GM19395 (cell line): Measurements from ENCODE around the gene LARGE1.

Experiments used
- ATAC-seq: cut with Tn5 transposase; IDR thresholded peaks from one replicate; pipeline ENCODE4 v1.9.1; 2021; ENCODE audit warnings: mild to moderate bottlenecking, moderate library complexity; ENCODE audit not compliant: unreplicated experiment

Gene LARGE1

DNA sequence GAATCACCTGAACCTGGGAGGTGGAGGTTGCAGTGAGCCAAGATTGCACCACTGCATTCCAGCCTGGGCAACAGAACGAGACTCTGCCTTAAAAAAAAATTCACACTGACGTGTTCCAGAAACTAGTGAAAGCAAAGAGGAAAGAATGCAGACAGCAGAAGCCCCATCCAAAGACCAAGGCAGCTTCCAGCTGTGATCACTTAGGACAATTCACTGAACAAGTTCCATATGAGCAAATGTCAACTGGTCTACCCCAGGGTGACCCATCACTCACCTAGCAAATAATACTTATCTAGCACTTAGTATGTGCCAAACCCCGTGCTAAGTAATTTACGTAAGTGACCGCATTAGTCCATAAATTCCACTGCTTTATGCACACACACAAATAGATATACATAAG lies 138.9 kb downstream of the LARGE1 start:
- ATAC-seq: no peak

DNA sequence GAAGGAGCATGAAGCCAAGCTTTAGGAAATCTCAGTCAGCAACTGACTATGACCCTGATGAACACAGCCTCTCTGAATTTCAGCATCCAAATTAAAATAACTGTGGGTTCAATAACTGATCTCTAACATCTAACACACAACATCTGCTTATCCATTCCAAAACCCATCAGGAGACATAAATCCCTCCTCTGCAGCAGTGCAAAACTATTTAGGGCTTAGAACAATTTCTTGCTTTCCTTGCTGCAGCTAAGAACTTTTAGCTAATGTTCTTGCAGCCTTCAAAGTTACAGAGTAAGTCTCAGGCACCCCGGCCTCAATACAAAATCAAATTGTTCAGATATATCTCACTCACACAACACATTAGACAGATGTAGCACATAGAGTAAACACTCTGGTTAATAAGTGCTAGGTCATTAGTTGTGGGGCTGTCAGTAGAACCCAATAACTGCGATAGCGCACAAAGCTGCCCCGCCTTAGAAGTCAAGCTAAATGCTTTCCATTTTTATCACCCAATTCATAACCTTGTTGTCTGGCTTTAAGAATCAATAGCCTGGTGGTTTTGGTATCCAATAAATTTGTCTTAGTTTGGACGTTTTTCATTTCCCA lies 139.6 kb downstream of the LARGE1 start:
- no peak for ATAC-seq

DNA sequence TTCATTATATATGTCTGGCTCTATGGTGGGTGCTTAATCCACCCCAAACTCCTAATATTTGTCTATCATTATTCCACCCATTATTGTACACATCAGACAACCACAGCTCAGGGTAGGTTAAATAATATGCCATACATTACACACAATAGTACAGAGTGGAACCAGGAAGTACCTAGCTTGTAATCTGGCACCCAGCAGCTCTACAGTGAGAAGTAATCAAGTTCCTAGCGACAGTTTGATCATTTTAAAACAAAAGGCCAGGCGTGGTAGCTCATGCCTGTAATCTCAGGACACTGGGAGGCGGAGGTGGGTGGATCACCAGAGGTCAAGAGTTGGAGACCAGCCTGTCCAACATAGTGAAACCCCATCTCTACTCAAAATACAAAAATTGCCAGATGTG lies 141.0 kb downstream of the LARGE1 start:
- ATAC-seq: no peak

DNA sequence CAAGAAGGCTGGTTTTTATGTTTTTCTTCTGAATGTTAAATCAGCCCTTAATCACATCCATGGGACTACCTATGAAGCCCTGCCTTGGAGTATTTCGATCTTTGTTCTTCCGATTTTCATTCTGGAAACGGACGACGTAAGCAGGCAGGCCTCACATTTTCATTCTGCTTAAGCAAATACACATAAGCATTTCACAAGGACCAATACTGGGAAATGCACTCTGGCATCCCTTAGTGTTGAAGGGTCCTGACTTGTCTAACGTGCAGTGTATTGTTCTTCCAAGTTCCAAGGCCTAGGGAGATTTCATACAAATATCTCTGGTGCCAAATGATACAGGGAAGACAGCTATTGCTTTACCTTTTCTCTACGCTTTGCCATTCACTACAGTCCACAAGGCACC lies 143.8 kb downstream of the LARGE1 start:
- no peak for ATAC-seq

DNA sequence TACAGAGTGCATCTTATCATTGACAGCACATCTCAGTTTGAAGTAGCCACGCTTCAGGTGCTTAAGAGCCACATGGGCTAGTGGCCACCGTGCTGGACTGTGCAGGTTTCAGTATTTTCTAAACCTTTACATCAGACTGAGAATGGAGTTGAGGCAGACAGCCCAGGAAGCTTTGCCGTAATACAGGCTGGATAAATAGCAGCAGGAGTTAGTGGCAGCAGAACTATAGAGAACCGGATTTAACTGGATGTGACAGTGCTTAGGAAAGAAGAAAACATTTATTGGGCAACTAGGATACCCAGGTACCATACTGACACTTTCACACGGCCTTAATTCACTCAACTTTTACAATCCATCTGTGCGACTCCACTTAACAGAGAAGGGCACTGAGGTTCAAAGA lies 145.5 kb downstream of the LARGE1 start:
- no peak for ATAC-seq

DNA sequence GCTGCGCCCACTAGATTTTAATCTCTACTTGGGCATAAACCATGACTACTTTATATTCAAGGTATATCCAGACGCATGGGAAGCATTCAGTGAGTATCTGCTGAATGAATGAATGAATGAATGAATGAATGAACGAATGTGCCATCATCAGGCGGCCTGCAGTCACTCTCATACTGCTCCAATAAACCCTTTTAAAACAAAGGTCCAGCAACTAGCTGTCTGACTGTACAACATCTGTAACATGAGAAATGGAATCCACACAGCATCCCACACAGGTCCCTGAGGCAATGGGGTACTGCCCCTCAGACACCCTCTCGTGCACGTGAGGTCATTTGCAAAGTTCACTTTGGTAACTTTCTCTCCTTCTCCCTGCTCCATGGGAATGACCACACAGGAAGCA lies 147.5 kb downstream of the LARGE1 start:
- no peak for ATAC-seq

DNA sequence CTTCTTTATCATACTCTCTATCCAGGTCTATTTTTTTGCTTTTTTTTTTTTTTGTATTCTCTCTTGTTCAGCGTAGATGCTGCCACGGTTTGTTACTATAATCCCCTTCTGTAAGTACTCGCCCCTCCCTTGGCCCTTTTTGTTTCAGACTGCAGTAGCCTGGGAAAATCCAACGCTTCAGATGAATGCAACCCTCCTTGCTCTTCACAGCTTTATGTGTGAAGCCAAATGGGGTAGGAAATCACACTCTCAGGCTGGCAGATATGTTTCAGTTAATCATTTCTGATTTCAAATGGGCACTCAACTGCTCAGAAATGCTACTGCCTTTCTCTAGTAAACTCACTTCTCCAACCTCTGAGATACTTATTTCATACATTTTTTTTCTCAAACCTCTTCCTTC lies 149.1 kb downstream of the LARGE1 start:
- no peak for ATAC-seq

DNA sequence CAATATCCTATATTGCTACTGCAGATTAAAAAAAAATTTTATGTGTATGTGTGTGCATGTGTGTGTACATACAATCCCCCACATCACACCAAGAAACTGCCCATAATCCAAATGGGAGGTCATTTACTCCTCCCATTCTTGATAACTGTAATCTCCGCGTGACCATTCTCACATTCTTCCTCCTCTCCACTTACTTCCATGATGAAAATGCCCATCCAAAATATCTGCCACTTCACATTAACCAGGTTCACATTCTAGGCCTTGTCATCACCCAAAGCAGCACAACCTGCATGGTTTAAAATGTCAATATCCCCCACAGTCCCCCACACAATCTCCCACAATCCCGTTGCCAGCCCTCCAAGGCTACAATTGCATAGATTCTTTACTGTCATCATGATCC lies 149.6 kb downstream of the LARGE1 start:
- ATAC-seq: no peak

DNA sequence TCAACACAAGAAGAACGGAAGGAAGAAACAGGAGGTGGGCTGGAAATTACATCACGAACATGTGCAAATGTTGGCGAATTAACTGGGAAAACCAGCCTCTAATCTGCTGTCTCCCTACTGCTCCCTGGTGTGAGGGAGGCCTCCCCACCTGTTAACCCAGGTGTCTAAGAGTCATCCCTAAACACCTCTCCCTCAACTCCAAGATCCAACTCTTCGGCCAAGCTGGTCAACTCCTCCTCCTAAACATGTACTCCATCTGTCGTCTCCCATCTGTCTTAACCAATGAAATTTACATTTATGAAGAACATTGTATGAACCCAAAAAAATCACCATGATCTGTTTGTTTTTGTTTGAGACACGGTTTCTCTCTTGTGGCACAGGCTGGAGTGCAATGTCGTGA lies 154.2 kb downstream of the LARGE1 start:
- no peak for ATAC-seq

DNA sequence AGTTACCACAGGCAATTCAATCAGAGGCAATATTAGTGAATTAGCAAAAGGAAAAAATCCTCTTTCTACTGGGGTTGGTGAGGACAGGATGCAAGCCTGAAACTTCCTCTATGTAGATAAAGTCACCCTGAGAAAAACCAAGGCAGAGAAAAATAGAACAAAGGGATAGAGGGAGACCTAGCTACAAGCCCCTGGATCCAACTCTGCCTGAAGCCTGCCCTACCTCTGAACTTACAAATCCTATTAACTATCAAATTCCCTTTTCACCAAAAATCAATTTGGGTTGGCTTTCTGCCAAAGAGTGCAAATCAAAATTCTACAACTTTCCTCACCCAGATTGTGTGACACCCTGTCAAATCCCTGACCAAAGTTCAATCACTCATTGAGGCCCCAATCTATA lies 161.3 kb downstream of the LARGE1 start:
- no peak for ATAC-seq

DNA sequence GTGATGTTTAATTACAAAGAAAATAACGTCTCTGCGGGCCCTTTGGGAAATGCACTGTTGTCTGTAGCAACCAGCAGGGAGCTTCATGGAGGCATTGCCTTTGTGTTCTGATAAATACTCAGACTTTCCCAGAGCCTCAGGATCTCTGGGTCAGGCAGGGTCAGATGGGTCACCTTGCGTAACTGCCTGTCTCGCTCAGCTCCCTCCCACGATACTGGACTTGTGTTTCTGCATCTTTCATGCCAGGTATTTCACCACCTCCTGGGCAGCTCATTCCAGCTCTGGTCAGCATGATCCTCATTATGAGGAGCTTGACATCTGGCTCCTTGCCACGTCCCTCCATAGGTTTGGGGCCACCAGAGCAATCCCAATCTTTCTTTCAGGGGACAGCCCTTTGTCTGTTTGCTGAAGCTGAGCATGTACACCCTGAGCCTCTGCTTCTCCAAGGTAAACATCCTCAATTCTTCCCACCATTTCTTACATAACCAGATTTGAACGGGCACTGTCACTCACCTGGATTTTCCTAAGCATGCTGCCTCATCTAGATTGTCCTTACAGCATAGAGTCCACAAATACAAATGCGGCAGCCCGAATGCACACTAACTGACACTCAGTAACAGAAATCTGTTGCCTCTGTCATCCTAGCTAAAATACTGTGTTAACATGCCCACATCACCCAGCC lies 162.3 kb downstream of the LARGE1 start:
- ATAC-seq: no peak

DNA sequence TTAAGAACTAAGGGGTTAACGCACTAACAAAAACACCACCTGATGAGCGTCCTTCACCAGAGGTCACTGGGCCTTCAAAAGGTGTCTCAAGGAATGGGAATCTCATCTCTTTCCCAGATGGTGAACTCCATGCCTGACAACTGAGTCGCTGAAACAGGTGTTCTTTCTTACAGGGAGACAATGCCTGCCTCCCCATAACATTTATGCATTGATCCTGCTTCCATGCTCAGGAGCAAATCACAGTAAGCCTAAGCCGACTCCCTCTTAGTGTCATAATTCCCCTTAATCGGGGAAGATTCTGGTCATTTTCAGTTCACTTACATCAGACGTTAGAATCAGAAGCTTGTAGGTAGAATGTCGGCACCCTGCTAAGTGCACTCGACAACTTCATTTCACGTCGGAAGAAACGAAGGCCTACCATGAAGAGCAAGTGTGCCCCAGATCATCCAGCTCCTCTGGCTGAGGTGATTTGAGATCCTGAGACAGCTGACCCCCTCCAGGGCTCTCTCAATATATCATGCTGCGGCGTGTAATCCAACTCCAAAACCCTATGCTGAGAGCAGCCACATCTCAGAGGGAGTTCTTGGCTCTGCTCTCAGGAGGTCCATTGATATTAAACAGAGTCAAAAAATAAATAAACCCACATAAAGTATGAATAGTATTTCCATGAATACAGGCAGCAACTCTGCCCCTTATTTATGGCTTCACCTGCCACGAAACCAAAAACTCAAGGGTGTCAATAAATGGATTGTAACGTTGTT lies 163.1 kb downstream of the LARGE1 start:
- no peak for ATAC-seq

DNA sequence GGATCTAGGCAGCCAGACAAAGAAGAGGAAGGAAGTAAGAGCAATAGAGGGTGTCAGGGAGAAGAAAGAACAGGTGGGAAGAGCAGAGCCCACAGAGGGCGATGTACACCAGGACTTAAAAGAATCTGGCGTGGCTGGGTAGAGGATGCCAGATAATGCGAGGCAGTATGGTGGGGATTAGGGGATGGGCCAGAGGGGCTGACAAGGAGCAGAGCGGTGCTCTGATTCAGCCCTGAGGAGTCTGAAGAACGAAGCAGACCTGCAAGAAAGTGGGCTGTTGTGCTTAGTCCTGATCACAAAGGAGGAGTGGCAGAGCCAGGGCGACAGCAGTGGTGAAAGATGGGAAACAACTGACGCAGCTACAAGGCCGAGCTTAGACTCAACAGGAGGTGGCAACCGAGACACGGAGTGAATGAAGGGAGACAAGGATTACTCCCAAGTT lies 163.7 kb downstream of the LARGE1 start:
- no peak for ATAC-seq

DNA sequence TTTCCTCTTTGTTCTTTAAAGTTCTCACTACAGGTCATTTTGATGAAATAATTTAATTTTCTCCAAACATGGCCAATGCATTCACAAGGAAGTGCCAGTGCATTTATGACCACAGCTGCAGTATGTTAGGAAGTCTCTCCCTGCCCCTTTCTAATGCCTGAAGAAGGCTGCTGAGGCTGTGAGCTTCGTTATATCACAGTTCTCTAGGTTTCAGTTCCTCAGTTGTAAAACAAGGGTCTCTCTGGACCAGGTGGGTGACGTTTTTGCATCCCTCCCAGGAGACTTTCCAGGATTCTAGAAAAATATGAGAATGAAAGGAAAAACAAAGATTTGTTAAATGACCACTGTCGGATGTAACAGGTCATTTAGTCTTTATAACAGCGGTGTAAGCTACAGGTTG lies 171.6 kb downstream of the LARGE1 start:
- ATAC-seq: no peak

DNA sequence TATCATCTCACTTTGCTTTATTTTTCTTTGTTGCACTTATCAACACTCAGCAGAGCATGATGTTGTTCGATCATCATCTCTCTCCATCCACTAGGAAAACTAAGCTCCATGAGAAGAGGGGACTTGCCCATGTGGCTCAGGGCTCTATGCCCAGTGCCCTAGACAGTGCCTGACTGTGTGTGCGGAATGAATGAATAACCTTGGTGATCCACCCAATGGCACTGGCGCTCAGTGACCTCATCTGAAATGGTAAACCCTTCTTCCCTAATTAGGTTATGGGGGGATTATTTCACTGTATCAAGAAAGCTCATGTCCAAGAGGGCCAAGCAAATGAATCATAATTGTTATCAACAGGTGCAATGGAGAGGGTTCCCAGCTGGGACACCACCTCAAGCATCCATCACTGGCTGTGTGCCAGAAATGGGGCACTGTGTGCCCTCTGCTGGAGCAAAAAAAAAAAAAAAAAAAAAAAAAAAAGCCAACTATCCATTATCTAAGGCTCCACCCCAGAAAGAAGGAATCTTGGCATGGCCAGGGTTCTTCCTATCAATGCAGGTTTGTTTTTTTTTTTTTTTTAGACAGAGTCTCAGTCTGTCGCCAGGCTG lies 172.6 kb downstream of the LARGE1 start:
- no peak for ATAC-seq

DNA sequence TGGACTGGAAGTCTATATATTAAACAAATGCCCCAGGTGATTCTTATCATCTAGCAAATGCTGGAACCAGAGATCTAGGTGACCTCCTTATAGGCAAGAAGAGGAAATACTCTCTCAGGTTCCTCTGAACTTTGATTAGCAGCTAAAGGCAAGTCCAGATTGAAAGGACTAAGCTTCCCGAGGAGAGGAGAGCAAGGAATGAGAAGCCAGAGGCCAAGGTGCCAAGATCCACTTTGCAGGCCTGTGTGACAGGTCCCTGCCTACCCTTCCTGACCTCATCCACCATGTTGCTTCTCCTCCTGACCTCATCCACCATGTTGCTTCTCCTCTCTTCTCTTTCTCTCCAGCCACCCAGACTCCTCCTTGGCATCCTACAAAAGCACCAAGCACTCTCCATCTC lies 173.2 kb downstream of the LARGE1 start:
- ATAC-seq: no peak

DNA sequence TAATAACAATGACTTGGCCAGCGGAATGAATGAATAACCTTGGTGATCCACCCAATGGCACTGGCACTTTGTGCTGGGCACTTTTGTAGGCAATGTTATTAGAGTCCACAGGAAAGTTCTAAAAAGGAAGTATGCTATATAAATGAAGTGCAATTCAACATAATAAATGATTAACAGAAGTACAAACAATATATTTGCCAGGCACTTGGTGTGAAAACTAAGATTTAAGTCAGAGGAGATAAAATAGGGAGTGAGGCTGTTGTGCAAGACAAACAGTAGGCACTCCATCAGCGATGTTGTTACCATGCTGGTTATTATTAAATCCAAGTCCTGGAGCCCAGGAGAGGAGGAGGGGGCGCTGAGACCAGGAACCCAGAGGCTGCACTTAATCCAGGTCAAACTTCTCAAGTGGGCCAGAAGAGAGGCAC lies 173.8 kb downstream of the LARGE1 start:
- ATAC-seq: no peak

DNA sequence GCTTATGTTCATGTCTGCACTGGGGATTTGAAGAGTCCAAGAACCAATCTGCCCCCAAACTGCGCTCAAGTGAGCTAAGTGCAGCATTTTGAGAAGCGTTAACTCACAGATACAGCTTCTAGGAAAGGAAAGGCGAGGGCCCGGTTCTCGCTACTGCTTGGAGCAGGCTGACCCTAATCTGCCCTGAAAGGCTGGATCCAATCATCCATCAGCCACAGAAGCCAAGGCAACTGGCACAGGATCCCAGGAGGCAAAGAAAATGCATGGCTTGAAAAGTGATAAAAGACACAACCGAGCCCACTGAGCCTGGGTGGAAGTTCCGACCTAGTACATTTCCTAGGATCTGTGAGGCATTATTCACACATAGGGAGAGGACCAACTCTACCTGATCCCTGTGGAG lies 174.8 kb downstream of the LARGE1 start:
- no peak for ATAC-seq

DNA sequence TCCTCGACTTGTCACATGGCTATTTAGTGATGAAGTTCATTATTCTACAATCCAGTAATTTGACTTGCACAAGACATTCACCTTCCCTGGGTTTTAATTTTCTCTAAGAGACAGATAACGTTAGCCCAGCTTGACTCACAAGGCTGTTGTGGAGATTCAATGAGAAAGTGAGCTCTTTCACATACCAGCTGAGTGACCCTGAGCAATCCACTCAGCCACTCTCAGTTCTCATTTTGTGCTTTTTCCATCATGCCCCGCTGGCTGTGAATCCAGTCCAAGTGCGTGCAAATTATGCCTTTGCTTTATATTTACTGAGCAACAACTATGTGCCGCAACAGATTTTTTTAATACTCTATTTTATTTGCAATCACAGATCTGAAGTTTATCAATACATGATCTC lies 176.5 kb downstream of the LARGE1 start:
- no peak for ATAC-seq

DNA sequence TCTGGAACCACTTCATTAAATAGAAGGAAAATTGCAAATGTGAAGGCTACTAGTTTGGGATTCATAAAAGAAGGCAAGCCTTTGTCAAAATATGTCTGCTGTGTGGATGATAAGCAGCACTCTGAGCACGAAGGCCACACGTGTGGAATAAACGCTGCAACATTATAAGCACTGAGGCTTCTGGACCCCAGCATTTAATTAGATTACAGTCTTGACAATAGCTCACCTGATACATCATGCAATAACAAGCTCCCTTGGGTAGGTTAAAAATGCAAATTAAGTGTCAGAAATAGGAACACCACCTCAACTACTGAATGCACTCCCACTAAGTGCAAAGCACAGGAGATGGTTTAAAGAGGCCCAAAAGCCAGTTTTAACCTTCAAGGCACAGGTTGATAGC lies 179.3 kb downstream of the LARGE1 start:
- ATAC-seq: no peak

DNA sequence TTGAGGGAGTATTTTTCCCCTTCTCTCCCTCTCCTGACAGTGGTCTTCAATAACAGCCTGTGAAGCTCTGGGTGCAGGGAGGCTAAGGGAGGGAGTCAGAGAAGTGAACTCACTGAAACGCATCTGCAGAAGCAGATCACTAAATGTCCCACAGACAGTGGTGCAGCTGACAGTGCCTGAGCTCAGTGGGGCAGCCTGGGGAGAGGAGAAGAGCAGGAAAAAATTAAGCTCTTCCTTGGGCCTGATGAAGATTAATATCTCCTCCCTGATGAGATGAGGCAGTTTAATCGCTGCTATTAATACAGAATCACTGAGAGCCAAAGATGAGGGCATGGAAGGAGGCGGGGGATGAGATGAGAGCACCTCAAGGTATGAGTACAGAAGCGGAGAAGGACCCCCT lies 180.8 kb downstream of the LARGE1 start:
- ATAC-seq: no peak

DNA sequence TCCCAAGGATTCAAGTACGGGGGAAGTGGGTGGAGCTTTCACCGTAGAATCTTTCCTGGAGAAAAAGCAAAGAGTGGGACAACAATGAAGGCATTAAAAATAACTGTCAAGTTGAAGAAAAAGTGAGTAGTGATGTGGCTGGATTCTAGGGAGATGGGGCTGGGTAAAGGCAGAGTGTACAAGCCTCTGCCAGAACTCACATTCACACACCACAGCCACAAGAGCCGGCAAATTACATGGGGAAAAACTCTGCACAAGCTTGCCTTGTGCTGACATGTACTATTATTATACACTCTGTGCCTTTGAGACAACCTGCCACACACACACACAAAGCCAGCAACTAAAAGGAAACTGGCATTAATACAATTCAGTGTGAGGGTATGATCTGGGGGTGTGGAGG lies 182.6 kb downstream of the LARGE1 start:
- no peak for ATAC-seq
